Thyroid gland (tissue), 4 donors: ENCODE measurements around the gene CLTA. TPM values are rescaled to one million over a fixed set of nuclear protein-coding genes. Genes with fewer than 3 reads are reported as not detected.

Experiments used
- DNase-seq, 2 donors: peaks; one replicate each; pipeline ENCODE4 v3.0.0-alpha.2; 2019
- H3K27ac ChIP-seq, 3 donors: fragments of 200-600 bp; sonication (generic); 1 replicate in 2 of 3; 2 replicates in 1 of 3; pipeline ENCODE4 v1.5.1; 2016 to 2019; ENCODE audit warnings: mild to moderate bottlenecking in 1 of 3, moderate library complexity in 1 of 3
- H3K27me3 ChIP-seq: fragments of 200-600 bp; sonication (generic); one replicate; pipeline ENCODE4 v1.5.1; 2019
- H3K36me3 ChIP-seq, 2 donors: fragments of 200-600 bp; sonication (generic); one replicate each; pipeline ENCODE4 v1.5.1; 2016 to 2019
- H3K4me1 ChIP-seq, 2 donors: fragments of 200-600 bp; sonication (generic); one replicate each; pipeline ENCODE4 v1.5.1; 2017 to 2019
- H3K4me3 ChIP-seq, 3 donors: fragments of 200-600 bp; sonication (generic); replicated peaks in 1 of 3; 1 replicate in 2 of 3; 2 replicates in 1 of 3; pipeline ENCODE4 v1.5.1; 2016; ENCODE audit warnings: mild to moderate bottlenecking in 1 of 3
- H3K9me3 ChIP-seq: fragments of 200-600 bp; sonication (generic); one replicate; pipeline ENCODE4 v1.5.1; 2017
- CTCF ChIP-seq, 6 experiments: fragments of 200-600 bp in 3 of 6; fragments of 450-650 bp in 3 of 6; sonication (generic) in 3 of 6; IDR thresholded peaks; one replicate each; pipeline ENCODE4 v1.5.1; 2016 to 2019; ENCODE audit warnings: antibody characterized with exemption in 6 of 6, mild to moderate bottlenecking in 2 of 6, inconsistent platforms in 1 of 6, moderate library complexity in 1 of 6
- POLR2A ChIP-seq, 2 donors: fragments of 450-650 bp; IDR thresholded peaks; one replicate each; pipeline ENCODE4 v1.6.1; 2017; ENCODE audit warnings: antibody characterized with exemption in 2 of 2, mild to moderate bottlenecking in 2 of 2, moderate library complexity in 1 of 2
- WGBS, 2 donors: methylation state at CpG; one replicate each; pipeline ENCODE4 v1.1.5; 2017; 5-methylcytosine and 5-hydroxymethylcytosine counted together
- intact Hi-C: fragments of 100-400 bp; cut with DNase I; formaldehyde crosslinking; loops from one replicate; pipeline ENCODE4 v1.15.1; 2023
- total RNA-seq, 4 donors: library from RNA; depleted of rRNA; stranded (reverse); fragments of >200 nt; gene quantifications; one replicate each; pipeline ENCODE4 v1.2.3, GENCODE V29; 2016

Gene CLTA
- total RNA-seq, 4 donors from 2014 or later = 215 to 373 (median 259) TPM

GRCh38 chr9:36214571-36214970, 23.9 kb downstream of the CLTA start:
- Histone ChIP-seq H3K27me3 (no peaks in the 10 kb centered on the region), H3K27ac (no peak overlapping the region), H3K4me3 (no peak overlapping the region), H3K9me3 (no peaks in the 10 kb centered on the region), H3K36me3 (peaks cover 28 to 30% of the 10 kb centered on the region in 2 donors), H3K4me1 (peaks cover 7 to 14% of the 10 kb centered on the region in 2 donors)
- intact Hi-C loops = no loop called here
- DNase-seq = no peak
- TF ChIP-seq POLR2A (IDR thresholded peaks at IDR 0.05) (no peak), CTCF (IDR thresholded peaks at IDR 0.05) (no peak)

- no peak for TF ChIP-seq POLR2A (IDR thresholded peaks at IDR 0.05)
- TF ChIP-seq CTCF (IDR thresholded peaks at IDR 0.05) = peak in 2 of 6 experiments; percentile 21 to 38
- DNase-seq = peak; percentile 27
- H3K36me3 ChIP-seq = peaks cover 17 to 30% of the 10 kb centered on the region in 2 donors
- no peaks in the 10 kb centered on the region for H3K9me3 ChIP-seq
- H3K27me3 ChIP-seq = no peaks in the 10 kb centered on the region
- H3K4me3 ChIP-seq = no peak overlapping the region
- H3K4me1 ChIP-seq = peaks cover 7 to 12% of the 10 kb centered on the region in 2 donors
- intact Hi-C loops = no loop called here
- 63 to 69% methylated on average over 12 to 13 of the region's 13 CpGs for WGBS, 2 donors
- H3K27ac ChIP-seq = no peak overlapping the region
Observed at GRCh38 chr9:36217256-36217968, 26.7 kb downstream of the CLTA start.

- Histone ChIP-seq H3K4me3 (no peak overlapping the region), H3K9me3 (no peaks in the 10 kb centered on the region), H3K27me3 (no peaks in the 10 kb centered on the region), H3K27ac (peak overlapping the region in 1 of 3 donors; percentile 17), H3K36me3 (peaks cover 23 to 36% of the 10 kb centered on the region in 2 donors), H3K4me1 (peaks cover 7 to 12% of the 10 kb centered on the region in 2 donors)
- intact Hi-C loops = no loop called here
- no peak for DNase-seq
- 87 to 96% methylated on average over 5 of the region's 5 CpGs for WGBS, 2 donors
- no peak for TF ChIP-seq CTCF (IDR thresholded peaks at IDR 0.05)
- TF ChIP-seq POLR2A (IDR thresholded peaks at IDR 0.05) = no peak
Observed at GRCh38 chr9:36218011-36218410, 27.3 kb downstream of the CLTA start.

GRCh38 chr9:36218411-36218901, 27.7 kb downstream of the CLTA start:
- 88 to 93% methylated on average over 7 of the region's 7 CpGs for WGBS, 2 donors
- Histone ChIP-seq H3K4me3 (no peak overlapping the region), H3K4me1 (peaks cover 7 to 12% of the 10 kb centered on the region in 2 donors), H3K27ac (peak overlapping the region in 1 of 3 donors; percentile 17), H3K27me3 (no peaks in the 10 kb centered on the region), H3K36me3 (peaks cover 27 to 40% of the 10 kb centered on the region in 2 donors), H3K9me3 (no peaks in the 10 kb centered on the region)
- no peak for TF ChIP-seq CTCF (IDR thresholded peaks at IDR 0.05)
- TF ChIP-seq POLR2A (IDR thresholded peaks at IDR 0.05) = no peak
- no peak for DNase-seq
- intact Hi-C loops = no loop called here

- H3K36me3 ChIP-seq = peaks cover 34 to 47% of the 10 kb centered on the region in 2 donors
Observed at GRCh38 chr9:36221667-36222066, 30.9 kb downstream of the CLTA start.

More at GRCh38 chr9:36221667-36222066, 30.9 kb downstream of the CLTA start:
- intact Hi-C loops = no loop called here
- no peaks in the 10 kb centered on the region for H3K27me3 ChIP-seq
- peaks cover 7 to 12% of the 10 kb centered on the region in 2 donors for H3K4me1 ChIP-seq
- no peak overlapping the region for H3K4me3 ChIP-seq
- TF ChIP-seq CTCF (IDR thresholded peaks at IDR 0.05) (no peak), POLR2A (IDR thresholded peaks at IDR 0.05) (no peak)
- H3K27ac ChIP-seq = no peak overlapping the region
- 96 to 99% methylated on average over 3 of the region's 3 CpGs for WGBS, 2 donors
- DNase-seq = no peak
- H3K9me3 ChIP-seq = no peaks in the 10 kb centered on the region
